WTC11 (cell line): ENCODE results near the gene HIC1.

Source experiments
- CREB1 ChIP-seq: sonication (generic); formaldehyde crosslinking; IDR thresholded peaks from 2 replicates; pipeline ENCODE4 v1.8.0; 2023; ENCODE audit warnings: mild to moderate bottlenecking, missing genetic modification reagents
- CTCF ChIP-seq: fragments of 200-600 bp; IDR thresholded peaks from 2 replicates; pipeline ENCODE4 v1.8.0; 2022; ENCODE audit warnings: antibody characterized with exemption
- HMGXB4 ChIP-seq: sonication (generic); formaldehyde crosslinking; IDR thresholded peaks from 2 replicates; pipeline ENCODE4 v1.8.1; 2023; ENCODE audit warnings: mild to moderate bottlenecking, moderate library complexity, missing genetic modification reagents
- MAX ChIP-seq: sonication (generic); formaldehyde crosslinking; IDR thresholded peaks from 2 replicates; pipeline ENCODE4 v1.8.0; 2022; ENCODE audit warnings: mild to moderate bottlenecking, missing genetic modification reagents
- TF ChIP-seq, protein P1 (sequence below): sonication (generic); formaldehyde crosslinking; conservative IDR thresholded peaks from 2 replicates; pipeline ENCODE4 v1.8.1; 2023; ENCODE audit warnings: mild to moderate bottlenecking, low read depth, missing genetic modification reagents, moderate library complexity

DNA sequence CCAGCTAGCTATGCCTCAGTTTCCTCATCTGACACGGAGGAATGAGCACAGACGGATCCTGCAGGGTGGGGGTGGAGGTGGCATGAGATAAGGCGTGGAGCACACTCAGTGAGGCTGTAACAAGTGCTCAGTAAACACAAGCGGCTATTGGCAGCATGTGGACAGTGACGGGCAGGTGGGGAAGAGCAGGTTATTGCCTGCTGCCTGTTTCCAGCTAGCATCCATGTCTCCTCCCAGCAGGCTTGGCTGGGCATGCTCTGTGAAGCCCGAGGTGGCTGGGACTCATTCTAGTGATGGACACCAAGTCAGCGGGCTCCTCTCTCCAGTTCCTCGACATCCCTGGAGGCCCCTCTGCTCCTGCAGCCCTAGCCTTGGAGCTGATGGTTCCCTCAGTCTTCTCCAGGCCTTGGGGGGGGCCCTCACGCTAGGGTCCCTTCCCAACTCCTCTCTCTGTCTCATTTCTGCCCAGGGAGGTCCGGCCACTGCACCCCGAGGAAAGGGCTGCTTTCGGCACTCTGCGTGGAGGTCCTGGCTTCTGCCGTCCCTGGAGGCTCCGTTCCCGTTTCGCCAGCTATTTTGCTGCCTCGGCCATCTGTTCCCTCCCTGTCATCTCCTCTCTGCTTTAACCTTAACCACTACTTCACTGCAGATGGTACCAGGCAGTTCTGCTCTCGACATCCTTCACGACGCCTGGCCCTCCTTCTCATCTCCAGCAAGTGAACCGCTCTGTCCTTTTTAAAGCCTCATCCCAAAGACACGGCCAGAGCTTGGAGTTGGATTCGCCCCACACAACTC lies 36.0 kb upstream of the HIC1 start:
- TF ChIP-seq, protein P1, sequence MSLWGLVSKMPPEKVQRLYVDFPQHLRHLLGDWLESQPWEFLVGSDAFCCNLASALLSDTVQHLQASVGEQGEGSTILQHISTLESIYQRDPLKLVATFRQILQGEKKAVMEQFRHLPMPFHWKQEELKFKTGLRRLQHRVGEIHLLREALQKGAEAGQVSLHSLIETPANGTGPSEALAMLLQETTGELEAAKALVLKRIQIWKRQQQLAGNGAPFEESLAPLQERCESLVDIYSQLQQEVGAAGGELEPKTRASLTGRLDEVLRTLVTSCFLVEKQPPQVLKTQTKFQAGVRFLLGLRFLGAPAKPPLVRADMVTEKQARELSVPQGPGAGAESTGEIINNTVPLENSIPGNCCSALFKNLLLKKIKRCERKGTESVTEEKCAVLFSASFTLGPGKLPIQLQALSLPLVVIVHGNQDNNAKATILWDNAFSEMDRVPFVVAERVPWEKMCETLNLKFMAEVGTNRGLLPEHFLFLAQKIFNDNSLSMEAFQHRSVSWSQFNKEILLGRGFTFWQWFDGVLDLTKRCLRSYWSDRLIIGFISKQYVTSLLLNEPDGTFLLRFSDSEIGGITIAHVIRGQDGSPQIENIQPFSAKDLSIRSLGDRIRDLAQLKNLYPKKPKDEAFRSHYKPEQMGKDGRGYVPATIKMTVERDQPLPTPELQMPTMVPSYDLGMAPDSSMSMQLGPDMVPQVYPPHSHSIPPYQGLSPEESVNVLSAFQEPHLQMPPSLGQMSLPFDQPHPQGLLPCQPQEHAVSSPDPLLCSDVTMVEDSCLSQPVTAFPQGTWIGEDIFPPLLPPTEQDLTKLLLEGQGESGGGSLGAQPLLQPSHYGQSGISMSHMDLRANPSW, result no peak
- TF ChIP-seq CTCF (no peak), MAX (CRISPR knock-in tag) (no peak), HMGXB4 (CRISPR knock-in tag) (no peak), CREB1 (CRISPR knock-in tag) (no peak)
